ENCODE data around the gene PLAC9. TPM values are rescaled to one million over a fixed set of nuclear protein-coding genes. Genes with fewer than 3 reads are reported as not detected.
A peak's percentile ranks its signal among the peaks of the same experiment; 100 is the strongest.
"Not testable (repeated sequence)": the region's sequence is repeated elsewhere in the genome, so short reads cannot be mapped to it uniquely, and the experiment has no call there.

PLAC9 gene
- total and polyA plus RNA-seq, 2 donors from 2014 or later, result 31.4 to 49.9 TPM

GRCh38 chr10:80126876-80127275 is 5.7 kb upstream of the PLAC9 start:
- no peak for TF ChIP-seq CTCF (IDR thresholded peaks at IDR 0.05; ENCODE audit: borderline replicate concordance, extremely low read depth, insufficient read depth)
- Histone ChIP-seq H3K4me3 (ENCODE audit: low read length in 3 of 3) (no peak overlapping the region), H3K4me1 (ENCODE audit: control insufficient read depth in 2 of 3, insufficient read depth in 2 of 3, low read depth in 1 of 3, low read length in 3 of 3) (no peaks in the 10 kb centered on the region), H3K27me3 (ENCODE audit: control insufficient read depth, insufficient read depth, low read length) (no peaks in the 10 kb centered on the region), H3K9me3 (ENCODE audit: control insufficient read depth in 2 of 3, insufficient read depth in 1 of 3, low read length in 3 of 3) (no peaks in the 10 kb centered on the region), H3K9ac (ENCODE audit: low read length in 3 of 3) (no peak overlapping the region), H3K36me3 (ENCODE audit: control insufficient read depth in 2 of 3, insufficient read depth in 3 of 3, low read length in 3 of 3) (no peaks in the 10 kb centered on the region), H3K27ac (ENCODE audit: low read depth in 2 of 2, low read length in 2 of 2) (no peak overlapping the region)
- intact Hi-C loops (cut with DNase I), result no loop called here
- FAIRE-seq, result no peak
- no peak for DNase-seq

- Histone ChIP-seq H3K4me3 (ENCODE audit: low read length in 3 of 3) (no peak overlapping the region), H3K27ac (ENCODE audit: low read depth in 2 of 2, low read length in 2 of 2) (no peak overlapping the region), H3K36me3 (ENCODE audit: control insufficient read depth in 2 of 3, insufficient read depth in 3 of 3, low read length in 3 of 3) (no peaks in the 10 kb centered on the region), H3K9me3 (ENCODE audit: control insufficient read depth in 2 of 3, insufficient read depth in 1 of 3, low read length in 3 of 3) (no peaks in the 10 kb centered on the region), H3K4me1 (ENCODE audit: control insufficient read depth in 2 of 3, insufficient read depth in 2 of 3, low read depth in 1 of 3, low read length in 3 of 3) (peaks cover 0 to 4% (median 0%) of the 10 kb centered on the region in 3 donors), H3K9ac (ENCODE audit: low read length in 3 of 3) (no peak overlapping the region), H3K27me3 (ENCODE audit: control insufficient read depth, insufficient read depth, low read length) (no peaks in the 10 kb centered on the region)
- DNase-seq, result no peak
- no peak for TF ChIP-seq CTCF (IDR thresholded peaks at IDR 0.05; ENCODE audit: borderline replicate concordance, extremely low read depth, insufficient read depth)
- FAIRE-seq, result no peak
- intact Hi-C loops (cut with DNase I), result no loop called here
These were observed 1.0 kb upstream of the PLAC9 start for GRCh38 chr10:80131499-80131901.

- DNase-seq, result no peak
- no peak for TF ChIP-seq CTCF (IDR thresholded peaks at IDR 0.05; ENCODE audit: borderline replicate concordance, extremely low read depth, insufficient read depth)
- intact Hi-C loops (cut with DNase I), result no loop called here
- Histone ChIP-seq H3K27me3 (ENCODE audit: control insufficient read depth, insufficient read depth, low read length) (no peaks in the 10 kb centered on the region), H3K27ac (ENCODE audit: low read depth in 2 of 2, low read length in 2 of 2) (no peak overlapping the region), H3K9ac (ENCODE audit: low read length in 3 of 3) (peak overlapping the region in 1 of 3 donors; percentile 48), H3K36me3 (ENCODE audit: control insufficient read depth in 2 of 3, insufficient read depth in 3 of 3, low read length in 3 of 3) (no peaks in the 10 kb centered on the region), H3K4me1 (ENCODE audit: control insufficient read depth in 2 of 3, insufficient read depth in 2 of 3, low read depth in 1 of 3, low read length in 3 of 3) (peaks cover 0 to 4% (median 0%) of the 10 kb centered on the region in 3 donors), H3K4me3 (ENCODE audit: low read length in 3 of 3) (peak overlapping the region in 2 of 3 donors; percentile 48 to 54), H3K9me3 (ENCODE audit: control insufficient read depth in 2 of 3, insufficient read depth in 1 of 3, low read length in 3 of 3) (no peaks in the 10 kb centered on the region)
- no peak for FAIRE-seq
These were observed 676 bp downstream of the PLAC9 start for GRCh38 chr10:80133206-80133605.

- H3K36me3 ChIP-seq (ENCODE audit: control insufficient read depth in 2 of 3, insufficient read depth in 3 of 3, low read length in 3 of 3); H3K9me3 ChIP-seq (ENCODE audit: control insufficient read depth in 2 of 3, insufficient read depth in 1 of 3, low read length in 3 of 3); H3K27me3 ChIP-seq (ENCODE audit: control insufficient read depth, insufficient read depth, low read length); H3K4me1 ChIP-seq (ENCODE audit: control insufficient read depth in 2 of 3, insufficient read depth in 2 of 3, low read depth in 1 of 3, low read length in 3 of 3); FAIRE-seq; H3K27ac ChIP-seq (ENCODE audit: low read depth in 2 of 2, low read length in 2 of 2); DNase-seq; H3K4me3 ChIP-seq (ENCODE audit: low read length in 3 of 3); intact Hi-C loops (cut with DNase I); H3K9ac ChIP-seq (ENCODE audit: low read length in 3 of 3): not testable (repeated sequence)
These were observed 1.2 kb downstream of the PLAC9 start for GRCh38 chr10:80133687-80134086.
